HG03575 (cell line): ENCODE data around the gene TEDDM1.
"Not testable (repeated sequence)": the region's sequence is repeated elsewhere in the genome, so short reads cannot be mapped to it uniquely, and the experiment has no call there.

Experiments
- ATAC-seq: cut with Tn5 transposase; IDR thresholded peaks from one replicate; pipeline ENCODE4 v1.9.1; 2021; ENCODE audit not compliant: unreplicated experiment, insufficient number of reproducible peaks, low FRiP score; ENCODE audit errors: extremely low read depth

The TEDDM1 gene, protein sequence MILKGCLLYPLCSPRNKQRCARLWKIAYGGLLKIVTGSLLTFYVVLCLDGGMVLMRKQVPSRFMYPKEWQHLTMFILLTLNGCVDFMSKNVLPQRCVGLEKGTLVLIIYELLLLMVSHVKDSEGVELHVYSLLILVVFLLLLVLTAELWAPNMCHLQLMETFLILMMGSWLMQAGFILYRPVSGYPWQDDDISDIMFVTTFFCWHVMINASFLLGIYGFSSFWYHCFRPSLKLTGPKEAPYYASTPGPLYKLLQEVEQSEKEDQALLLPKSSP

DNA sequence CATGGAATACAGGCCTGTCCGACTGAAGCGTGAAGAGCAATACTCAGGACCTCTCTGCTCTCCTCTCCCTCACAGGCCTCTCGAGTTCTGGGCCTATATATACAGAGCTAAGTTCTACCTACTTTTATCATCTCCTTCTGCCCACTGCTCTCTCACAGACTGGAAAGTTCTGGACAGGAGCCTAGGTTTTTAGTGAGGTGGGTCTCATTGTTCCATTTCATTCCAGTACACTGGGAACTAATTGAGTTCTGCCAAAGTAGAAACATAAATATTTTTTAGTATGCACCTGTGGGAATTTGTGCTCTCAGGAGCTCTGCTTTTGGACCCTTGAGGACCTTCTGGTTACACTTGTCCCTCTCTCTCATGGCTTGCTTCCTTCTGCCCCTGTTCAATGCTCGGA is at the start of gene TEDDM1:
TEDDM1 (minus strand) TSS at position 101 of the 400 bp plus-strand sequence. CDS start 182 bp downstream, outside the sequence.
- no peak for ATAC-seq

DNA sequence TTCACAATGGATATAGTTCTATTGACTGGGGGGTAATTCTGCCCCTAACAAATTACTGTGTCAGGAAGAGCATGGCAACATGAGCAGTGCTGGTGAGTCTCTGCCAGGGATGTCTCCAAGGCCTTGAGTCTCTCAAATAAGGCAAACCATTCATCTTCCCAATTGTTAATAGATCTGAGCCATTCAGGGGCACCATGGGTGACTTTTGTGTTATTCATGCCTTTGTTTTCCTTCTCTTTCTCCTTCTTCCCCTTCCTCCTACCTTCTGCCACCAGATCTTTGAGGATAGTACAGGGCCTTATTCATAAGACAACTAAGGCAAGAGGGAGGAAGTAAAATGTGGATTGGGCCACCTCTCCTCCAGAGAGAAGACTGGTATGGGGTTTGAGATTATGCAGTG is 49.6 kb upstream of the TEDDM1 start, which contains the start of gene RGSL1:
RGSL1 (plus strand) TSS at position 60 of the 400 bp plus-strand sequence; CDS start at position 80, 20 bp downstream.
- ATAC-seq, result no peak

DNA sequence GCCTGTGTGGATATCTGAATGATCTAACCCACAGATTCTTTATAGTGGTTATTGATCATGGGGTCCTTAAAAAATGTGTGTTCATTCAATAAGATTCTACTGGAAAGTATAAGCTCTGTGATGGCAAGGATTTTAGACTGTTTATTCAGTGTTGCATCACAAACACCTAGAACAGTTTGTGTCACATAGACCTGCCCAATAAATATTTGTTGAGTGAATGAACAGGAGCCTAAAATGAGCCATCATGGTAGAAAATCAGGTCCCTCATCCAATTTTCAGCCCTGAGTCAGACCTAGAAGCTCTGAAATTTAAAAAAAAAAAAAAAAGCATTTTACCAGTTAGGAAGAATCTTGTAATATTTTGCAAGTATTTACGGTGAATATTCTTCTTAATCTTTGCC is 47.2 kb upstream of the TEDDM1 start:
- no peak for ATAC-seq

DNA sequence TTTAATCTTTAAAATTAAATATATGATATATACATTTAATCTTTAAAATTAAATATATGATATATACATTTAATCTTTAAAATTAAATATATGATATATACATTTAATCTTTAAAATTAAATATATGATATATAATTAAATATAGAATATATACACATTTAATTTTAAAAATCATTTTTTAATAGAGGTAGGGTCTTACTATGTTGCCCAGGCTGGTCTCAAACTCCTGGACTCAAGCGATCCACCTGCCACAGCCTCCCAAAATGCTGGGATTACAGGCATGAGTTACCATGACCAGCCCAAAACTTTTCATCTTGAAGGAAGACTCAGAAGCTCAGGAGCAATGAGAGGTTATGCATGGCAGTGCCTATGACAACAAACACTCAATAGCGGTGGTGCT is 46.7 kb upstream of the TEDDM1 start:
- ATAC-seq, result not testable (repeated sequence)

DNA sequence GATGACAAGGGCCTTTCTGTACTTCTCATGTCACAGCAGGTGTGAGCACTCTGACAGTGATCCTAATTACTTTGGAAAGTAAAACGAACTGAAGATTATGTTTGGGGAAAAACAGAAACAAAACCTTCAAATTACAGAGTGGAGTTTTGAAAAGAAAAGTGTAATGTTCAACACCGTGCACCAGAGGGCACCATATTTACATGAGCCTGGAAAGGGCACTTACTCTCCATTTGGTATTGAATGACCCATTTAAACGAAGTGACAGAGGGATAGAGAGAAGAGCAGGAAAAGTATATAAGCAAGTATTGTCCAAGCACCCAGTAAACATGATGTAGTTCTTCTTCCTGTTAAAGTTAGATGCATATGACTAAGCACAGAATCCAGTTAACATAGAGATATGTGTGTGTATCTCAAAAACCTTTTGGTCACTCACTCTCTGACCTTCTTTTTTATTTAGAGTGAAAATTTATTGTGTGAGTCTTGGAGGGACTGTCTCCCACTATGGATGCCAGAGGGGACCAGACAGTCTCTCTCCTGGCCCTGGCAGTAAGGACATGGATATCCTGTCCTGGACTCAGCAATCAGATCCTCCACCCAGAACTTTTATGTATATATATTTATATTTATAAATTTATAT is 45.7 kb upstream of the TEDDM1 start:
- no peak for ATAC-seq

DNA sequence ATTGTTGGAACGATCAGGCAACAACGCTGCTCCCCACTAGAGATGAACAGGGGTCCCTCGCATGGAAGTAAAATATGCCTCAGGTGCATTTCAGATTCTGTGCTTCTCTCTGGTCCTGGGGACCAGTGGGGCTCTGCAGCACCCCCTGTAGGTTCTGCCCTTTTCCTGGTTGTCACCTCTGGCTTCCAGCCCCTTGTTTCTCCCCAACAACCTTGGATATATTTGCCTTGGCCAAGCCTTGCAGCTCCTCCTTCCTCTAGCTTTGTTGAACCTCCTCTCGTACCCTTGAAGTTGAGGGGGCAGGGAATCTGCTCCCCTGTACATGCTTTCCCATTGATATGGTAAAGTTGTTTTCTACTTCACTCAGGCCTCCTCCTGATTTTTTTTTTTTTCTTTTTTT is 44.0 kb upstream of the TEDDM1 start:
- no peak for ATAC-seq

DNA sequence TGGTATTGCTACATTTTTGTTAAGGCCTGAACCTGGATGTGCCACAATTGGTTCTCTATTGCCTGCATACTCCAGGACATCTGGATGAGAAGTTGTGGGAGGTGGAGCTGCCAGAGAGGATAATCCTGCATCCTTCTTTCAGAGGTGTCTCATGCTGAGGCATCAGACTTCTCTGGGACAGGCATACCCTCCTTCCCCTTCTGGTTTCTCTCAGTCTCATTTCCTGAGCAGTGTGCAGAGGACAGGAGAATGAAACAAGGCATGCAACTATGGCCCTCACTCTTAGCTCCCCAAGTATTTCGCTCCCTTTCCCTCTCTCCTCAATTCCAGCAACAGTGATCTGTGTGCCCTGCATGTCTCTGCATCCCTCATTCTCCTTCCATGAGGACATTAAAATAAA is 41.9 kb upstream of the TEDDM1 start:
- ATAC-seq, result no peak

DNA sequence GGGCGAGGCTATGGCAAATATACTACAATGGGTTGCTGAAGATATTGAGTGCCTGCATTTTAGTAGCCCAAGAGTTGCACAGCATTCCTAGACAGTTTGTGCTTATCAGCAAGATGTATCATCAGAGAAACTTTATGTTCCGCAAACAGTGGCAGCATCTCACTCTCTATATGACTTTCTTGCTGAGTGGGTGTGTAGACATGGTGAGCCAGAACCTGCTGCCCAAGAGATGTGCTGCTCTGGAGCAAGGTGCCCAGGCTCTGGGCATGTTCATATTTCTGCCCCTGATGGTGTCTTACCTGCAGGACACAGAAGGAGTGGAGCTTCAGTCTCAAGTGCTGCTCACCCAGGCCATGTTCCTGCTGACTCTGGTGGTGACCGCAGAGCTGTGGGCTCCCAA is 41.3 kb upstream of the TEDDM1 start:
- no peak for ATAC-seq

DNA sequence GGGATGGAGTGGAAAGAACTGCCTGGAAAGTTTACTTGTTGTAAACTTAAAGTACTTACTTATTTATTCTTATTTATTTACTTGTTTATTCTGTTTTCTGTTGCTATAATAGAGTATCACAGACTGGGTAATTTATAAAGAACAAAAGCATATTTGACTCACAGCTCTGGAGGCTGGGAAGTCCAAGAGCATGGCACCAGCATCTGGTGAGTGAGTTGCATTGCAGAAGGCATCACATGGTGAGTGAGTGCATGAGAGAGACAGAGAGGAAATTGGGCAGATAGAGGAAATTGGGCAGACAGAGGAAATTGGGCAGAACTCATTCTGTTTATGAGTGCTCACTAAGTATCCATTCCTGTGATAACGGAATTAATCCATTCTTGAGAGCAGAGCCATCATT is 37.9 kb upstream of the TEDDM1 start:
- no peak for ATAC-seq

DNA sequence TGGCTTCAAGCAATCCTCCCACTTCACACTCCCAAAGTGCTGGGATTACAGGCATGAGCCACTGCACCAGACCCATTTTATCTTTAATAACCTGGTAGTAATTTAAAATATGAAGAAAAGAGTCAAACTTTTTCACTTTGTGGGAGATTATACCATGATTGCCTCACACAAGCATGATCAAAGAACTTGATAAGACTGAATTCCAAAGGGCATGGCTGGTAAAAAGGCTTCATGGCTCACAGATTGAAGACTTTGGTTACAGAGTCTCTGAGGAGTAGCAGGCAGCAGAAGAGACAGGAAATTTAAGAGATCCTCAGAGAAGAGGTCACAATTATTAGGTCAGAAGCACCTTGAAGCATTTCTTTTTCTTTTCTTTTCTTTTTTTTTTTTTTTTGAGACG is 33.1 kb upstream of the TEDDM1 start:
- ATAC-seq, result no peak

DNA sequence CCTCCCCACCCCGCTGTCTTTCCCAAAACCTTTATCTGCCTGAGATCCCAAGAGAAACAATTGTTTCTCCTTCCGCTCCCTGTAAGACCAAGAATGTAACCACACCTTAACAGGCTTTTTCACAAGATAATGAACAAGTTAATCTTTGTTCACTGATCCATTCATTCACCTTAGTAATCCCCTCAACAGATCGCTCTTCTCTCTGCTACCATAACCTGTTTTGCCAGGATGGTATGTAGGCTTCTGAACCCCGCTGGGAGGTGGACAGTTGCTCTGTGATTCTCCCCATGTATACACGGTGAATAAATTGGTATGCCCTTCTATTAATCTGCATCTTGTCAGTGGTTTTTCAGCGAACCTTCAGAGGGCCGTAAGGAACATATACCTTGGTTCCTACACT is 30.8 kb upstream of the TEDDM1 start:
- ATAC-seq, result no peak

DNA sequence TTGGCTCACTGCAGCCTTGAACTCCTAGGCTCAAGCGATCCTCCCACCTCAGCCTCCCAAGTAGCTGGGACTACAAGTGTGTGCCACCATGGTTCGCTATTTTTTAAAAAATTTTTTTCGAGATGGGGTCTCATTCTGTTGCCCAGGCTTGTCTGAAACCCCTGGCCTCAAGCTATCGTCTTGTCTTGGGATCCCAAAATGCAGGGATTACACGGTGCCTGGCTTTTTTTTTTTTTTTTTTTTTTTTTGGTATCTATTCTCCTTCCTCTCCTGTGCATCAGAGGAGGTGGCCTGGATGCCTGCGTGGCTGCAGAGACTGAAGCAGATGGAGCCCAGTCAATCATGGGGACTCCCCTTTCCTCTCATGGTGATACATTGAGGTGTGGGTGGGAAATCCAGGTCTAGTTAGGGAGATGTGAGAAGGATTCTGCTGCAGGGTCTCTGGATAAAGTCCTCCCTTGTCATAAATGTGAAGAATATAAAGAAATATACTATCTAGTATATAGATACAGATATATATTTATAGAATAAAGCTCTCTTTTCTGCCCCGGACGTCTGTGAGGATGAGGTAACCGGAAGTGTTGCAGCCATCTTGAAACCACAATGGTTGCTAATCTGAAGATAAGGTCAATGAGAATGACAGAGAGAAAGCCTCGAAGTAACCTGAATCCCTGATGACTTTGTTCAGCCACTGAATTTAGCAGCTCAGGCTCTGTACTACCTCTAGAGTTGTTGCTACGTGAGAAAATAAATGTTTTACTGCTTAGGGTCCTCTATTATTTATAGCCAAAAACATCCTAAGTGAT is 30.0 kb upstream of the TEDDM1 start:
- no peak for ATAC-seq

DNA sequence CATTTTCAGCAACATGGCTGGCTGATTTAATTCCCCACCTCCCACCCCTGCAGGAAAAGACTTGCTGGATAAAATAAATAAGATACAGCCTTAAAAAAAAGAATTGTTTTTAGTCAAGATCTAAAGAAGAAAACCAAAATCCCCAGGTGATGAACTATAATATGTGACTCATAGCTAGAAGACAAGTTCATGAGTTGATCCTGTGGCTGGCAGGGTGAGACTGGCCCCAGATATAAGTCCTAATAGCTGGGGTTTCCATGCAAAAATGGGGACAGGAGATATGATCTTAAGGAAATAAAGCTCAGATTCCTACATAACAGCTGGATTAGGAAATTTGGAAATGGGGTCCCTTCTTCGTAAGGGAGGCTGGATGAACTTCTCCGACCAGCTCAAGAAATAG is 27.6 kb upstream of the TEDDM1 start:
- ATAC-seq, result no peak

DNA sequence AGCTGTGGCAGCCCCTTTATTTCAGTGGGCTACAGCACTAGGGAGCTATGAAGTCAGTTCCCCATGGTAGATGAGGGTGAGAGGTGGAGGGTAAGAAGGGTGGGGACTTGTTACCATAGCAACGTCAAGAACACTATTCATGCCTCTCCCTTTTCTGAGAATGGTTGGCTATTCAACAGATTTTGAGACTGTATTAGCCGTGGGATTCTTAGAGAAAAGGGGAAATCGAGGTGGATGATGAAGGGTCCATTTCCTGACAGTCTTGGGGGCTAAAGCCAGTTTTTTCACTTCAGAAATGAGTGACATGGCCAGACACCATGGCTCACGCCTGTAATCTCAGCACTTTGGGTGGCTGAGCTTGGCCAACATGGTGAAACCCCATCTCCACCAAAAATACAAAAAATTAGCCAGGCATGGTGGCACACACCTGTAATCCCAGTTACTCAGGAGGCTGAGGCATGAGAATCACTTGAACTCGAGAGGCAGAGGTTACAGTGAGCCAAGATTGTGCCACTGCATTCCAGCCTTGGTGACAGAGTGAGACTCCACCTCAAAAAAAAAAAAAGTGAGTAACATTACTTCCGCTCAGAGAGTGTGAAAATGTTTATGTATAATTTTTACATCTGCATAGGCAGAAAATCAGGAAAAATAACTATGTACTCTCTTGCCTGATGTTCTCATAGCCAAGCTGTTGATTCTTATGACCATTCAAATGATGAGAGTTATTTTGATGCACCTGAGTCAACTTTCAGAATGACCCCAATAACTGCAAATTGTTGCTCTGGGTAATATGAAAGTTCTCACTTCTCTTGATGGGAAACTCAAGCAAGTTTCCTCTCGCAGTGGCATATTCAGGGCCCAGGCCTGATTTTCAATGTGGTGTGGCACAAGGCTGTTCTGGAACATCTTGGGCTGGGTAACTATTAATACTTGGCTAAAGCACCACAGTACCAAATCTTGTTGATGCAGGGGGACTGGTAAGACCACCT is 26.3 kb upstream of the TEDDM1 start:
- ATAC-seq, result peak; percentile 57

DNA sequence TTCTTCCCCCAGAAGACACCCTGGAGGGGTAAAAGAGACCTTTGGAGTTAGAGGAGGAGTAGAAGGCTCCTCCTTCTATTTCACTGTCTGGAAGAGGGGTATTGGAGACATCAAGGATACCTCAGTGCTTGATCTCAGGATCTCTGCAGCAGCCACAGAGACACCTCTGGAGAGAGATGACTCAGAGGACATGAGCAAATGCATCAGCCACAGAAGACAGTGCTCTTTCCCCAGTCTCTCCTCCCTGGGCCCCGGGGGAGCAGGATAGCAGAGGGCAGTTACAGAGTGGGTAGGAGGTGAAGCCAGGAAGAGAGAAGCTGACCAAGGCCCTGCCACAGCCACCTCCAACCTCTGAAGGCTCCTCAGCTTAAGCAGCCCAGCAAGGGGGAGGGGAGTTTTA is 15.3 kb upstream of the TEDDM1 start:
- no peak for ATAC-seq

DNA sequence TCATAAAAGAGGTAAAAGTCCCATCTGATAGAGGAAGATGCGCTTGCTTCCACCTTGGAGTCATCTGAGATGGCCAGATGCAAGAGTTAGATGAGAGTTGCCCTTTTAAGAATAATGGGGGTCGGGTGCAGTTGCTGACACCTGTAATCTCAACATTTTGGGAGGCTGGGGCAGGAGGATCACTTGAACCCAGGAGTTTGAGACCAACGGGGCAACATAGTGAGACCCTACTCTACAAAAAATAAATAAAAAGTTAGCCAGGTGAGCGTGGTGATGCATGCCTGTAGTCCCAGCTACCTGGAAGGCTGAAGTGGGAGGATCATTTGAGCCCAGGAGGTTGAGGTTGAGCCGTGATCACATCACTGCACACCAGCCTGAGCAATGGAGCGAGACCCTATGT is 13.5 kb upstream of the TEDDM1 start:
- no peak for ATAC-seq

DNA sequence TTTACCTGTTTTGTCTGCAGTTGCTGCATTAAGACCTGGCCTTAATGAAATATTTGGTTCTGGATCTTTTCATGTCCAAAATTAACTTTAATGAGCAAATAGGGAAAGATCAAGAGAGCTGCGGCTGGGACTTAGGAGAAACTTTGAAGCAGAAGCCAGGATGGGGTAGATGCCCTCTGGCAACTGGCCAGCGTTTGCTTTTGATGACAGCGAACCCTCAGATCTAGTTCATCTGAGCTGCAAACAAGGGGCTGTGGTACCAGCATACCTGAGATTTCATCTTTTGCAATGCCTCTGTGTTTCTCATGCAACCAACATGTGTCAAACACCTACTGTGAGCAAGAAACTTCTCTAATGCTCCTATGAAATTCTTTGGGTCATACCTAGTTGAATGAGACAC is 13.0 kb upstream of the TEDDM1 start:
- no peak for ATAC-seq

DNA sequence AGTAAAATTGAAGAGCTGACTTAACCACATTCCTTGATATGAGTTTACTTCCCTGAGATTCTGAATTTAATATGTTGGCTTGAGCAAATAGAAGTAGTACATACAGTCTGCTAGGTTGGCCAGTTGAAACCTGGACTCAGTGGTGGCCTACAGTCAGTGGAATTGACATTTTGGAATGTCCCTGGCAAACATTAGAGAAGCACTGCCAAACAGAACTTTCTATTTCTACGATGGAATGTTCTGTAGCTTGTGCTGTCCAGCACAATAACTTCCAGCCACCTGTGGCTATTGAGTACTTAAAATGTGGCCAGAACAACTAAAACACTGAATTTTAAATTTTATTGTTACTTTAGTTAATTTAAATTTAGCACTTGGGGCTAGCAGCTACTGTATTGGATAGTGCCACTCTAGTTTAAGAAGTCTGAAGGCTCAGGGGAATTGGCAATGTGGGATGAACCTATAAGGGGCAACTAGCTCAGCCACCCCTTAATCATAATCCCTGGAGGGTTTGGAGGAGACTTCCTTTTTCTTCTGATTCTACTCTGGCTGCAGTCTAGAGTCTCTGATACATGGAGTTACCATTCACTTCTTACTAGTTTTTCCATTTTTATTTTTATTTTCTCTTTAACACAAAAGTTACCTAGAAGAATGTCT is 10.3 kb upstream of the TEDDM1 start:
- ATAC-seq, result no peak
